ENCODE measurements around the gene GSTT2.

The GSTT2 gene

DNA sequence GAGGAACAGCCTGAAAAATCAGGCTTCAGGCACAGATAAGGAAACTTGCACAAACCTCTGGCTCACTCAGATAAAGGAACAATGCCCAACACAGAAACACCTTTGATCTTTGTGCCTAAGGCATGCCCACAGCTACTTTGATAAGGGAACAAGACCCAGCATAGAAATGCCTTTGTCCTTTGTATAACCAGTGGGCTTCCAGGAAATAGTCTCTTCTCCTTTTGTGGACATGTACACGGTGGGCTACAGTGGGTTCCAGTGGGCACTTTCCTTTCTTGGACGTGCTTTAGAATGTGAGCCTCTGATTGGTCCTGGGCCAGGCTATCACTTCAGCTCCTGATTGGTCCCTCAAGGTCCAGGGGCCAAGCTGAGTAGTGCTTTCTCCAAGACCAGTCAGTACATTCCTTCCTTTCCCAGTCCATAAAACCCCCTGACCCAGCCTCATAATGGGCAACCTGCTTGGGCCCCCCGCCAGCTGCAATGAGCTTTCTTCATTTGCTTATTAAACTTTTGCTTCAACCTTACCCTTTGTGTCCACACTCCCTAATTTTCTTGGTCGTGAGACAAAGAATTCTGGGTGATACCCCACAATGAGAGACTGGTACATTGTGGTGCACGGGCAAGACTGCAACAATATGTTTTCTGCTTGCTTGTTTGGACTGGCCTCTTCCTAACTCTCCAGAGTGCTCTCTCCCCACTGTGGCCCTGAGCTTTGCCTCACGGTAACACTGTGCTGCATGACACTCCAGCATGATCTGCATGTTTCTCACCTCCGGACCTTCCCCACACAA is 29.5 kb downstream of the GSTT2 start:
- DNase-seq: no peak

DNA sequence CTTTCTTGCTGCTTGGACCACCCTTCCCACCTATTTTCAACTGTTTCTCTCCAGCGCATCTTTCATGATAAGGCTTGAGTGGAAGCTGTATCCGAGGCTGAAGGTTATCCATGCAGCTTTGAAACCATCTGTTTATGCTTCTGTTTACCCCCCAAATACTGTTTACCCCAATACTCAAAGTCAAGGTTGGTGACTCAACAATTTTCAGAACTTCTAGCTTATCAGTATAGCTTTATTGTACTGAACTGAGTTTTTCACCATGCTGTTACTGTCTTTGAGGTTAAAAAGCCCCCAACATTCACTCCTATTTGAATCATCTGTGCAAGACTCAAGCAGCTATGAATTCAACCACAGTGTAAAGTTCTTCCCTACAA is 30.1 kb downstream of the GSTT2 start:
- no peak for DNase-seq

DNA sequence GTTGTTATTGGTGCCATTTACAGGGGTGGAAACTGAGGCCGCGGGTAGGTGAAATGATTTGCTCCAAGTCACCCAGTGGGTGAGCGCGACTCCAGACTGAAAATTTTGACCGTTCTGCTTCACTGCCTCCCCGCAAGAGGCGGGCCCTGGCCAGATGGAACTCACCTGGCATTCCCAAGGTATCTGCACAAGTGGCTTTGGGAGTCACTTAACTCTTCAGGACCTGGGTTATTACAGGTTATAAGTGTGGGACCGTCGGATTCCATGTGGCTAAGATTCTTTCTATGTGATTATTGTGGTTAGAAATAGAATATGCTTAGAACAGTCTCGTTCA is 31.8 kb downstream of the GSTT2 start:
- DNase-seq: no peak

DNA sequence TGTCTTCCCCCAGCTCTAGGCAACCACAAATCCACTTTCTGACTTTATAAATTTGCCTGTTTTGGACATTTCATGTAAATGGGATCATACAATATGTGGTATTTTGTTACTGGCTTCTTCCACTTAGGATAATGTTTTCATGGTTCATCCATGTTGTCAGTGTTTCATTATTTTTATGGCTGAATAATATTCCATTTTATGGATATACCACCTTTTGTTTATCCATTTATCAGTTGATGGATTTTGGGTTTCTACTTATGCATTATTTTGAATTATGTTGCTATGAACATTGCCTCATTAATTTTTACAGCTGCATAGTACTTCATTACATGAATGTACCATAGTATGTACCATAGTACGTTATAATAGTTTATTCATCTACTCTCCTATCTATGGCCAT is 36.2 kb downstream of the GSTT2 start:
- DNase-seq: no peak

DNA sequence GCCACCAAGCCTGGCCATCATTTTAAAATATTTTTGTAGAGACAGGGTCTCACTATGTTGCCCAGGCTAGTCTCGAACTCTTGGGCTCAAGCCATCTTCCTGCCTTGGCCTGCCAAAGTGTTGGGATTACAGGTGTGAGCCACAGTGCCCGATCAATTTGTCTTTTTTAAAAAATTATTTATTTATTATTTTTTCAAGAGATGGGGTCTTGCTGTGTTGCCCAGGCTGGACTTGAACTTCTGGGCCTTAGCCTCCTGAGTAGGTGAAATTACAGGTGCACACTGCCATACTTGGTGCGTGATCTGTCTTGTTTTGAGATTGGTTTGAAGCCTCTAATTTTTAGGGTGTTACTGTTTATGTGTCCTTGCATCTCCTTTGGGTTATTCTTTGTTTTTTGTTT is 41.4 kb downstream of the GSTT2 start:
- DNase-seq: no peak

DNA sequence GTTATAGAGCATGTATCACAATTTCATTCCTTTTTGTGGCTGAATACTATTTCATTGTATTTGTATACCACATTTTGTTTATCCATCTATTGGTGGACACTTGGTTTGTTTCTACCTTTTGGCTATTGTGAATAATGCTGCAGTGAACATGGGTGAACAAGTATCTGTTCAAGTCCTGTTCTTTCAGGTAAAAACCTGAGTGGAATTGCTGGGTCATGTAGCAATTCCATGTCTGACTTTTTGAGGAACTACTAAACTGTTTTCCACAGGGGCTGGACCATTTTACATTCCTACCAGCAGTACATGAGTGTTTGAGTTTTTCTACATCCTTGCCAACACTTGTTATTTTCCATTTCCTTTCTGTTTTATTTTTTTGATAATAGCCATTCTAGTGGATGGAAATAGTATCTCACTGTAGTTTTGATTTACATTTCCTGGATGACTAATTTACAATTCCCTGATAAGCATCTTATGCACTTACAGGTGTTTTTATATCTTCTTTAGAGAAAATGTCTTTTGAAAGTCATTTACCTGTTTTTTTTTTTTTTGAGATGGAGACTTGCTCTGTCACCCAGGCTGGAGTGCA is 43.4 kb downstream of the GSTT2 start:
- DNase-seq: no peak

DNA sequence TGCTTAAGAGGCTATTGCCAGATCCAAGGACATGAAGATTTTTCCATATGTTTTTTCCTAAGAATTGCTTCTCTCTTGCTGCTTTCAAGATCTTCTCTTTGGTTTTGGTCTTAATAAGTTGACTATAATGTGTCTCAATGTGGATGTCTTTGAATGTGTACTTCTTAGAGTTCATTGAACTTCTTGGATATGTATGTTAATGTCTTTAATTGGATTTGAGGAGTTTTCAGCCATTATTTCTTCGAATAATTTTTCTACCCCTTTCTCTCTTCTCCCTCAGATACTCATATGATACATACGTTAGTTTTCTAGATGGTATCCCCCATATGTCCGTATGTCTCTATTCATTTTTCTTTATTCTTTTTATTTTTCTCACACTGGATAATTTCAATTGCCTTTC is 44.4 kb downstream of the GSTT2 start:
- no peak for DNase-seq

DNA sequence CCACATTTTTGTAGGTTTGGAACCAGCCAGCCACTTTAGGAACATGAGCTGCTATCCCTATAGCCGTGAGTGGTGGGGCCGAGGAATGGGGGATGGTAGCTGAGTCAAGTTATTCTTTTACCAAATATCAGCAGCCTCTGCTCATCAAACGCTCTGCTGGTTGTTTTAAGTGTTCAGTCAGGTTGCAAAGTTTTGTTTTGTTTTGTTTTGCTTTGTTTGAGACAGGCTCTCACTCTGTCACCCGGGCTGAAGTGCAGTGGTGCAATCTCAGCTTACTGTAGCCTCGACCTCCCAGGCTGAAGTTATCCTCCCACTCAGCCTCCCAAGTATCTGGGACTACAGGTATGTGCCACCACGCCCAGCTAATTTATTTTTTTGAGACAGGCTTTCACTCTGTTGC is 45.5 kb downstream of the GSTT2 start:
- no peak for DNase-seq

DNA sequence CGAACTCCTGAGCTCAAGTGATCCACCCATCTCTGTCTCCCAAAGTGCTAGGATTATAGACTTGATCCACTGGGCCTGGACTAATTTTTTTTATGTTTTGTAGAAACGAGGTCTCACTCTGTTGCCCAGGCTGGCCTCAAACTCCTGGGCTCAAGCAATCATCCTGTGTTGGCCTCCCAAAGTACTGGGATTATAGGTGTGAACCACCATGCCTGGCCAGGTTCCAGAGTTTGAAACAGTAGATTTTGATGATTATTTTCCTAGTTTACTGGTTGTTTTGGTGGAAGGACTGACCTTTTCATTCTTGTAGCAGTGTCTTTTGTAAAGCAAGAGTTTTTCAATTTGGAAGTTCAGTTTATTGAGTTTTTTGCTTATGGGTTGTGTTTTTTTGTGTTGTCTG is 46.1 kb downstream of the GSTT2 start:
- no peak for DNase-seq

DNA sequence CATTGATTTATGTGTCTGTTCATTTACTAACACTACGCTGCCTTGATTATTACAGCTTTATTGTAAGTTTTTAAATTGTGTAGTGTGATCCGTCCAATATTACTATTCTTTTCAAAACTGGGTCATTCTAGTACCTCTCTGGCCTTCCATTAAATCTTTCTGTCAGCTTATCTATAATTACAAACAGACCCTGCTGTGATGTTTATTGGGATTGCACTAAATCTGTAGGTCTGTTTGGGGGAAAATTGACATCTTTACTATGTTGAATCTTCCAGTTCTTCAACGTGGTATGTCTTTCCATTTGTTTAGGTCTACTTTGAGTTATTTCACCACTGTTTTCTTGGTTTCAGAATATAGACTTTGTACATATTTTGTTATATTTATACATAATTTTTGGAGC is 46.8 kb downstream of the GSTT2 start:
- no peak for DNase-seq

DNA sequence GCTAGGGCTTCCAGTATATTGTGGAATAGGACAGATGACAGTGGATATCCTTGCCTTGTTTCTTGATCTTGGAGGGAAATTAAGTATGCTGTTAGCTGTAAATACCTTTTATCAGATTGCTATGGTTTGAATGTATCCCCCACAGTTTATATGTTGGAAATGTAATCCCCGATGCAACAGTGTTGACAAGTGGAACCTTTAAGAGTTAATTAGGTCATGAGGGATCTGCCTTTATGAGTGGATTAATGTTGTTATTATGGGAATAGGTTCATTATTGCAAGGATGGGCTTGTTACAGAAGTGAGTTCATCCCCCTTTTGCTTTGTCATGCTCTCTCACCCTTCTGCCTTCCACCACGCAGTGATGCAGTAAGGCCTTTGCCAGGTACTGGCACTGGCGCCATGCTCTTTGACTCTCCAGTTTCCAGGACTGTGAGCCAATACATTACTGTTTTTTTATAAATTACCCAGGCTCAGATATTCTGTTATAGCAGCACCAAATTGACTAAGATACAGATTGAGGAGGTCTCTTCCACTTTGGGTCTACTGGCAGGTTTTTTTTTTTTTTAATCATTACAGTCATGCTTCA is 47.5 kb downstream of the GSTT2 start:
- no peak for DNase-seq

DNA sequence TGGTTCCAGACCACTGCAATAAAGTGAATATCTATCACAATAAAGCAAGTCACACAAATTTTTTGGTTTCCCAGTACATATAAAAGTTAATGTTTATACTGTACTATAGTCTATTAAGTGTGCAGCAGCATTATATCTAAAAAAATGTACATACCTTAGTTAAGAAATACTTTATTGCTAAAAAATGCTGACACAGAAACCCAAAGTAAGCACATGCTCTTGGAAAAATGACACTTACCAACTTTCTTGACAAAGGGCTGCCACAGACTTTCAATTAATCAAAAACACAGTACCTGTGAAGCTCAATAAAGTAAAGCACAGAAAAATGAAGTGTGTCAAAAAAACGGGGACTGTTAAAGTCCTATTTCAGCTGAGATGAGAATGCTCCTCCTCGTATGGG is 48.1 kb downstream of the GSTT2 start:
- DNase-seq: no peak

DNA sequence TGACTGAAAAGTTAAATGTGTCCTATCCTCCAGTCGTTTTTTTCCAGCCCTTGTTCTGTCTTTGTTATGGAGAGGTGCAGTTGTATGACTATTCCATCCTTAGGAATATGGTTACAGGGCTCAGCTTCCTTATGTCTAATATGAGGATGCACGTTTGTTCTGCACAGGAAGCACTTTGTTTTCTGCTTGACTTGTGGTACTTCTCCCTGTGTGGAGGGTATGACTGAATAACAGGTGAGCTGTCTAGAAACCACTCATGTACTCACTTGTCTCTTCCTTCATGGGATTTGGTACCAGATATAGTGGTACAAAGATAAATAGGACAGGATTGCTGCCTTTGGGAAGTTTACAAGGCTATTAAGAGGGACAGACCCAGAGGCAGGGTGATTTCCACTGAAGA is 48.6 kb downstream of the GSTT2 start:
- DNase-seq: no peak

DNA sequence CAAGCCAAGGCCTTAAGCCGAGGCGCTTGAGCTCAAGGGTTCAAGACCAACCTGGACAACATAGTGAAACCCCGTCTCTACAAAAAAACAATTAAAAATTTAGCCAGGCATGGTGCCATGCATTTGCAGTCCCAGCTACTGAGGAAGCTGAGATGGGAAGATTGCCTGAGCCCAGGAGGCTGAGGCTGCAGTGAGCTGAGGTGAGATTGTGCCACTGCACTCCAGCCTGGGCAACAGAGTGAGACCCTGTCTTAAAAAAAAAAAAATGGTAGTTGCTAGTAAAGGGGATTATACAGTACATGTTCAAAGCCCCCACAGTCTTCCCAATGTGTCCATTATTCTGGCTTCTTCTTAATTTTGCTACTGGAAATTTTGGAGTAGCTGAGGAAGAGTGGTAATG is 49.4 kb downstream of the GSTT2 start:
- no peak for DNase-seq

DNA sequence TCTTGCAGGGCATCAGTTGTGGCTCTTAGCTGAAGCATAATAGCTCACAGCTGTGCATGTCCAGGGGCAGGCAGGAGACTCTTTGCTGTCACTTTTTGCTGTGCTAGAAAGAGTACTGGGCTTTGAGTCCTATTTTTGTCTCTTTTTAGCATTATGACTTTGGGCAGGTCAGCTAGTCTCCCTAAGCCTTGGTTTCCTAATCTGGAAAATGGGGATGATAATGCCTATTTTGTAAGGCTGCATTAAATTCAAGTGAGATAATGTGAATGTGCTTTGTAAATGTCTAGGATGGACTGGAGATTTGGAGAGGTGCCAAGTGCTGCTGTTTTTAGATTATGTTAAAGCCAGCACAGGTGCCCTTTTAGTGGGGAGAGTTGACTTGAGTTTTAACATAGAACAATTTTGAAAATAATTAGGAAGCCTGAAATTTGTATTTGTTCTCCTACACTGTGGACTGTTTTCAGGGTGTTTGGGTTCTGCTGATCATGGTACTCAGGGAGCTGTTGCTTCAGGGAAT is 50.3 kb downstream of the GSTT2 start:
- DNase-seq: no peak
